ENCODE data around the gene EFNA3. TPM values are rescaled to one million over a fixed set of nuclear protein-coding genes. Genes with fewer than 3 reads are reported as not detected.

EFNA3 gene
- total and polyA plus RNA-seq, 2 experiments from 2014 or later: 10.3 to 13.6 TPM

DNA sequence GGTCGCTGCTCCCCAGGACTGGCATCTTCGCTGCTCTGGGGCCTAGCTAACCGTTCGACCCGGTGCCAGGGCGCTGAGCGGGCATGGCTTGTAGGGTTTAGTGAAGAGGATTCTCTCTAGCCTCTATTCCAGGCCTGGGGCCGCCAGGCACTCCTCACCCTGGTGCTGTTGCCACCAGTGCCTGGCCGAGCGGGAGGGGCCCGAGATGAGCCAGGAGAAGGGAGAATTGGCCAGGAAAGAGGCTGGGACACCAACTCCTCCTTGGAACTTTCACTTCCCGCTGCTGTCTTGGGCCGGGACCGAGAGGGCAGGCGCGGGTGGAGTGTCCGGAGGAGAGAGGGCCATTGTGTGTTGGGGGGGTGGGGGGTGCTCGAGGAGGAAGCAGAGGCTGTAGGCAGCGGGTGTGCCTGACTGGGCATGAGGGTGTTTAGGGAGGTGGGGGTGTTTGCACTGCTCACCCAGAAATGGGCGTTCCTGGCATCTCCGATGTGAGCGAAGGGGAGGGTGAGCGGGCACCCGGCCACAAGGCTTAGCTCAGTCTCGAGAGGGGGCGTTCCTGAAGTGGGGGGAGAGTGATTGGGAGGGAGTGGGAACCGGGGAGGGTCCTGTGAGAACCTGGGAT is 26.7 kb upstream of the EFNA3 start:
- DNase-seq (ENCODE audit: low spot score) (peak; percentile 51), ATAC-seq (peak; percentile 8)
- Histone ChIP-seq H2AFZ (peak overlapping the region; percentile 84; the same call in 1 of the 2 replicates), H3K36me3 (ENCODE audit: insufficient read depth) (no peaks in the 10 kb centered on the region), H3K79me2 (replicated peaks; ENCODE audit: insufficient read depth) (no peaks in the 10 kb centered on the region), H3F3A (replicated peaks; ENCODE audit: low read depth) (peaks cover 12% of the 10 kb centered on the region; the same call in 1 of the 2 replicates), H3K27me3 (ENCODE audit: insufficient read depth) (peaks cover 24% of the 10 kb centered on the region), H3K4me3 (peak overlapping the region; percentile 90), H3K4me1 (ENCODE audit: insufficient read depth) (peaks cover 18% of the 10 kb centered on the region; the same call in 1 of the 2 replicates), H3K27ac (ENCODE audit: low read depth) (no peak overlapping the region), H3K4me2 (peak overlapping the region; percentile 98), H3K9me2 (ENCODE audit: insufficient read depth) (no peaks in the 10 kb centered on the region), H4K20me1 (replicated peaks; ENCODE audit: insufficient read depth) (peaks cover 3% of the 10 kb centered on the region; the same call in 1 of the 2 replicates)
- no peak overlapping the region for H3K27ac Mint-ChIP-seq
- no peaks in the 10 kb centered on the region; the same call in 2 of the 3 replicates for H3K9me3 Mint-ChIP-seq
- no peak for TF ChIP-seq ZNF331 (CRISPR knock-in tag; IDR thresholded peaks at IDR 0.05; ENCODE audit: low read depth)
- no peak for TF ChIP-seq ZNF114 (CRISPR knock-in tag; IDR thresholded peaks at IDR 0.05)
- TF ChIP-seq POLR2AphosphoS5 (IDR thresholded peaks at IDR 0.05; ENCODE audit: low read depth): no peak
- TF ChIP-seq NANOG (IDR thresholded peaks at IDR 0.05; ENCODE audit: borderline replicate concordance): no peak
- TF ChIP-seq, protein P1, sequence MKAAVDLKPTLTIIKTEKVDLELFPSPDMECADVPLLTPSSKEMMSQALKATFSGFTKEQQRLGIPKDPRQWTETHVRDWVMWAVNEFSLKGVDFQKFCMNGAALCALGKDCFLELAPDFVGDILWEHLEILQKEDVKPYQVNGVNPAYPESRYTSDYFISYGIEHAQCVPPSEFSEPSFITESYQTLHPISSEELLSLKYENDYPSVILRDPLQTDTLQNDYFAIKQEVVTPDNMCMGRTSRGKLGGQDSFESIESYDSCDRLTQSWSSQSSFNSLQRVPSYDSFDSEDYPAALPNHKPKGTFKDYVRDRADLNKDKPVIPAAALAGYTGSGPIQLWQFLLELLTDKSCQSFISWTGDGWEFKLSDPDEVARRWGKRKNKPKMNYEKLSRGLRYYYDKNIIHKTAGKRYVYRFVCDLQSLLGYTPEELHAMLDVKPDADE (IDR thresholded peaks at IDR 0.05): no peak
- TF ChIP-seq, protein P2, sequence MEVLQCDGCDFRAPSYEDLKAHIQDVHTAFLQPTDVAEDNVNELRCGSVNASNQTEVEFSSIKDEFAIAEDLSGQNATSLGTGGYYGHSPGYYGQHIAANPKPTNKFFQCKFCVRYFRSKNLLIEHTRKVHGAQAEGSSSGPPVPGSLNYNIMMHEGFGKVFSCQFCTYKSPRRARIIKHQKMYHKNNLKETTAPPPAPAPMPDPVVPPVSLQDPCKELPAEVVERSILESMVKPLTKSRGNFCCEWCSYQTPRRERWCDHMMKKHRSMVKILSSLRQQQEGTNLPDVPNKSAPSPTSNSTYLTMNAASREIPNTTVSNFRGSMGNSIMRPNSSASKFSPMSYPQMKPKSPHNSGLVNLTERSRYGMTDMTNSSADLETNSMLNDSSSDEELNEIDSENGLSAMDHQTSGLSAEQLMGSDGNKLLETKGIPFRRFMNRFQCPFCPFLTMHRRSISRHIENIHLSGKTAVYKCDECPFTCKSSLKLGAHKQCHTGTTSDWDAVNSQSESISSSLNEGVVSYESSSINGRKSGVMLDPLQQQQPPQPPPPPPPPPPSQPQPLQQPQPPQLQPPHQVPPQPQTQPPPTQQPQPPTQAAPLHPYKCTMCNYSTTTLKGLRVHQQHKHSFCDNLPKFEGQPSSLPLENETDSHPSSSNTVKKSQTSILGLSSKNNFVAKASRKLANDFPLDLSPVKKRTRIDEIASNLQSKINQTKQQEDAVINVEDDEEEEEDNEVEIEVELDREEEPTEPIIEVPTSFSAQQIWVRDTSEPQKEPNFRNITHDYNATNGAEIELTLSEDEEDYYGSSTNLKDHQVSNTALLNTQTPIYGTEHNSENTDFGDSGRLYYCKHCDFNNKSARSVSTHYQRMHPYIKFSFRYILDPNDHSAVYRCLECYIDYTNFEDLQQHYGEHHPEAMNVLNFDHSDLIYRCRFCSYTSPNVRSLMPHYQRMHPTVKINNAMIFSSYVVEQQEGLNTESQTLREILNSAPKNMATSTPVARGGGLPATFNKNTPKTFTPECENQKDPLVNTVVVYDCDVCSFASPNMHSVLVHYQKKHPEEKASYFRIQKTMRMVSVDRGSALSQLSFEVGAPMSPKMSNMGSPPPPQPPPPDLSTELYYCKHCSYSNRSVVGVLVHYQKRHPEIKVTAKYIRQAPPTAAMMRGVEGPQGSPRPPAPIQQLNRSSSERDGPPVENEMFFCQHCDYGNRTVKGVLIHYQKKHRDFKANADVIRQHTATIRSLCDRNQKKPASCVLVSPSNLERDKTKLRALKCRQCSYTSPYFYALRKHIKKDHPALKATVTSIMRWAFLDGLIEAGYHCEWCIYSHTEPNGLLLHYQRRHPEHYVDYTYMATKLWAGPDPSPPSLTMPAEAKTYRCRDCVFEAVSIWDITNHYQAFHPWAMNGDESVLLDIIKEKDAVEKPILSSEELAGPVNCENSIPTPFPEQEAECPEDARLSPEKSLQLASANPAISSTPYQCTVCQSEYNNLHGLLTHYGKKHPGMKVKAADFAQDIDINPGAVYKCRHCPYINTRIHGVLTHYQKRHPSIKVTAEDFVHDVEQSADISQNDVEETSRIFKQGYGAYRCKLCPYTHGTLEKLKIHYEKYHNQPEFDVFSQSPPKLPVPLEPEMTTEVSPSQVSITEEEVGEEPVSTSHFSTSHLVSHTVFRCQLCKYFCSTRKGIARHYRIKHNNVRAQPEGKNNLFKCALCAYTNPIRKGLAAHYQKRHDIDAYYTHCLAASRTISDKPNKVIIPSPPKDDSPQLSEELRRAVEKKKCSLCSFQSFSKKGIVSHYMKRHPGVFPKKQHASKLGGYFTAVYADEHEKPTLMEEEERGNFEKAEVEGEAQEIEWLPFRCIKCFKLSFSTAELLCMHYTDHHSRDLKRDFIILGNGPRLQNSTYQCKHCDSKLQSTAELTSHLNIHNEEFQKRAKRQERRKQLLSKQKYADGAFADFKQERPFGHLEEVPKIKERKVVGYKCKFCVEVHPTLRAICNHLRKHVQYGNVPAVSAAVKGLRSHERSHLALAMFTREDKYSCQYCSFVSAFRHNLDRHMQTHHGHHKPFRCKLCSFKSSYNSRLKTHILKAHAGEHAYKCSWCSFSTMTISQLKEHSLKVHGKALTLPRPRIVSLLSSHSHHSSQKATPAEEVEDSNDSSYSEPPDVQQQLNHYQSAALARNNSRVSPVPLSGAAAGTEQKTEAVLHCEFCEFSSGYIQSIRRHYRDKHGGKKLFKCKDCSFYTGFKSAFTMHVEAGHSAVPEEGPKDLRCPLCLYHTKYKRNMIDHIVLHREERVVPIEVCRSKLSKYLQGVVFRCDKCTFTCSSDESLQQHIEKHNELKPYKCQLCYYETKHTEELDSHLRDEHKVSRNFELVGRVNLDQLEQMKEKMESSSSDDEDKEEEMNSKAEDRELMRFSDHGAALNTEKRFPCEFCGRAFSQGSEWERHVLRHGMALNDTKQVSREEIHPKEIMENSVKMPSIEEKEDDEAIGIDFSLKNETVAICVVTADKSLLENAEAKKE (CRISPR knock-in tag; IDR thresholded peaks at IDR 0.05): no peak
- TF ChIP-seq EZH2 (IDR thresholded peaks at IDR 0.05; ENCODE audit: low read depth, unreplicated experiment): no peak
- no peak for TF ChIP-seq EZH2phosphoT487 (IDR thresholded peaks at IDR 0.05; ENCODE audit: unreplicated experiment)
- TF ChIP-seq, protein P3, sequence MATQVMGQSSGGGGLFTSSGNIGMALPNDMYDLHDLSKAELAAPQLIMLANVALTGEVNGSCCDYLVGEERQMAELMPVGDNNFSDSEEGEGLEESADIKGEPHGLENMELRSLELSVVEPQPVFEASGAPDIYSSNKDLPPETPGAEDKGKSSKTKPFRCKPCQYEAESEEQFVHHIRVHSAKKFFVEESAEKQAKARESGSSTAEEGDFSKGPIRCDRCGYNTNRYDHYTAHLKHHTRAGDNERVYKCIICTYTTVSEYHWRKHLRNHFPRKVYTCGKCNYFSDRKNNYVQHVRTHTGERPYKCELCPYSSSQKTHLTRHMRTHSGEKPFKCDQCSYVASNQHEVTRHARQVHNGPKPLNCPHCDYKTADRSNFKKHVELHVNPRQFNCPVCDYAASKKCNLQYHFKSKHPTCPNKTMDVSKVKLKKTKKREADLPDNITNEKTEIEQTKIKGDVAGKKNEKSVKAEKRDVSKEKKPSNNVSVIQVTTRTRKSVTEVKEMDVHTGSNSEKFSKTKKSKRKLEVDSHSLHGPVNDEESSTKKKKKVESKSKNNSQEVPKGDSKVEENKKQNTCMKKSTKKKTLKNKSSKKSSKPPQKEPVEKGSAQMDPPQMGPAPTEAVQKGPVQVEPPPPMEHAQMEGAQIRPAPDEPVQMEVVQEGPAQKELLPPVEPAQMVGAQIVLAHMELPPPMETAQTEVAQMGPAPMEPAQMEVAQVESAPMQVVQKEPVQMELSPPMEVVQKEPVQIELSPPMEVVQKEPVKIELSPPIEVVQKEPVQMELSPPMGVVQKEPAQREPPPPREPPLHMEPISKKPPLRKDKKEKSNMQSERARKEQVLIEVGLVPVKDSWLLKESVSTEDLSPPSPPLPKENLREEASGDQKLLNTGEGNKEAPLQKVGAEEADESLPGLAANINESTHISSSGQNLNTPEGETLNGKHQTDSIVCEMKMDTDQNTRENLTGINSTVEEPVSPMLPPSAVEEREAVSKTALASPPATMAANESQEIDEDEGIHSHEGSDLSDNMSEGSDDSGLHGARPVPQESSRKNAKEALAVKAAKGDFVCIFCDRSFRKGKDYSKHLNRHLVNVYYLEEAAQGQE (IDR thresholded peaks at IDR 0.05; ENCODE audit: unreplicated experiment): no peak
- TF ChIP-seq JUNB (IDR thresholded peaks at IDR 0.05; ENCODE audit: unreplicated experiment): no peak
- no peak for TF ChIP-seq CREB1 (CRISPR knock-in tag; IDR thresholded peaks at IDR 0.05; ENCODE audit: low read depth)
- TF ChIP-seq, protein P4, sequence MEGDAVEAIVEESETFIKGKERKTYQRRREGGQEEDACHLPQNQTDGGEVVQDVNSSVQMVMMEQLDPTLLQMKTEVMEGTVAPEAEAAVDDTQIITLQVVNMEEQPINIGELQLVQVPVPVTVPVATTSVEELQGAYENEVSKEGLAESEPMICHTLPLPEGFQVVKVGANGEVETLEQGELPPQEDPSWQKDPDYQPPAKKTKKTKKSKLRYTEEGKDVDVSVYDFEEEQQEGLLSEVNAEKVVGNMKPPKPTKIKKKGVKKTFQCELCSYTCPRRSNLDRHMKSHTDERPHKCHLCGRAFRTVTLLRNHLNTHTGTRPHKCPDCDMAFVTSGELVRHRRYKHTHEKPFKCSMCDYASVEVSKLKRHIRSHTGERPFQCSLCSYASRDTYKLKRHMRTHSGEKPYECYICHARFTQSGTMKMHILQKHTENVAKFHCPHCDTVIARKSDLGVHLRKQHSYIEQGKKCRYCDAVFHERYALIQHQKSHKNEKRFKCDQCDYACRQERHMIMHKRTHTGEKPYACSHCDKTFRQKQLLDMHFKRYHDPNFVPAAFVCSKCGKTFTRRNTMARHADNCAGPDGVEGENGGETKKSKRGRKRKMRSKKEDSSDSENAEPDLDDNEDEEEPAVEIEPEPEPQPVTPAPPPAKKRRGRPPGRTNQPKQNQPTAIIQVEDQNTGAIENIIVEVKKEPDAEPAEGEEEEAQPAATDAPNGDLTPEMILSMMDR (conservative IDR thresholded peaks at IDR 0.05; ENCODE audit: low read depth in 2 of 2): no peak
- no peak for TF ChIP-seq STAT1 (IDR thresholded peaks at IDR 0.05; ENCODE audit: unreplicated experiment)
- H3K36me3 Mint-ChIP-seq (ENCODE audit: low read depth): no peaks in the 10 kb centered on the region; the same call in 2 of the 3 replicates
- peak overlapping the region; percentile 76 for H3K4me3 Mint-ChIP-seq
- H3K4me1 Mint-ChIP-seq: peaks cover 39% of the 10 kb centered on the region
- H3K27me3 Mint-ChIP-seq (ENCODE audit: insufficient read depth, low read depth, poor library complexity): peaks cover 27% of the 10 kb centered on the region
